IMR-90 (cell line): ENCODE data around the gene KIF18B. TPM values are rescaled to one million over a fixed set of nuclear protein-coding genes. Genes with fewer than 3 reads are reported as not detected.

Experiments
- ATAC-seq: fragments of 200-7000 bp; cut with Tn5 transposase; 2 replicates; pipeline ENCODE4 v1.9.1; 2020; ENCODE audit warnings: low read depth, mild to moderate bottlenecking, moderate library complexity
- BruUV-seq: library from RNA; stranded (reverse); fragments of 400-500 nt; replicated peaks from 2 replicates; lab custom pipeline; 2021; lab: Mats Ljungman, UMichigan
- CTCF ChIA-PET: fragments of 300-600 bp; formaldehyde crosslinking; extraction: SDS; loops from one replicate; lab custom pipeline; 2021; ENCODE audit warnings: antibody characterized with exemption; lab: Yijun Ruan, JAX
- POLR2A ChIA-PET: fragments of 300-600 bp; sonication (Branson Sonifier 250); formaldehyde crosslinking; loops from one replicate; lab custom pipeline; 2022; ENCODE audit warnings: antibody characterized with exemption; ENCODE audit not compliant: unreplicated experiment; lab: Charles Lee
- DNase-seq: peaks from one replicate; pipeline ENCODE4 v3.0.0; 2013
- H2AFZ ChIP-seq: replicated peaks from 2 replicates; pipeline ENCODE3; 2013; ENCODE audit warnings: low read length, mild to moderate bottlenecking; ENCODE audit not compliant: poor library complexity
- H2AK5ac ChIP-seq: 2 replicates; pipeline ENCODE4 v1.6.1; 2013; ENCODE audit warnings: low read depth, low read length, inconsistent platforms
- H2AK9ac ChIP-seq: replicated peaks from 2 replicates; pipeline ENCODE3; 2013; ENCODE audit warnings: mild to moderate bottlenecking, low read depth, low read length, moderate library complexity; ENCODE audit not compliant: poor library complexity
- H2BK120ac ChIP-seq: 2 replicates; pipeline ENCODE4 v1.6.1; 2013; ENCODE audit warnings: low read depth, low read length, inconsistent platforms
- H2BK15ac ChIP-seq: 3 replicates; pipeline ENCODE4 v1.6.1; 2013; ENCODE audit warnings: low read depth, low read length, inconsistent platforms
- H2BK20ac ChIP-seq: 2 replicates; pipeline ENCODE4 v1.6.1; 2013; ENCODE audit warnings: low read depth, mild to moderate bottlenecking, inconsistent platforms, low read length, moderate library complexity
- H2BK5ac ChIP-seq: 2 replicates; pipeline ENCODE4 v1.6.1; 2013; ENCODE audit warnings: mild to moderate bottlenecking, low read depth, low read length, inconsistent platforms; ENCODE audit not compliant: poor library complexity, severe bottlenecking
- H3K14ac ChIP-seq: replicated peaks from 2 replicates; pipeline ENCODE4 v1.6.1; 2013; ENCODE audit warnings: low read depth, low read length, inconsistent platforms
- H3K18ac ChIP-seq: 2 replicates; pipeline ENCODE4 v1.6.1; 2013; ENCODE audit warnings: low read depth, low read length, control low read depth
- H3K23ac ChIP-seq: 2 replicates; pipeline ENCODE4 v1.6.1; 2013; ENCODE audit warnings: low read depth, low read length, inconsistent platforms
- H3K27ac ChIP-seq: 2 replicates; pipeline ENCODE4 v1.5.1; 2013; ENCODE audit warnings: mild to moderate bottlenecking, control low read depth, low read length; ENCODE audit not compliant: insufficient read depth
- H3K27me3 ChIP-seq: 2 replicates; pipeline ENCODE4 v1.6.1; 2013; ENCODE audit warnings: low read length; ENCODE audit not compliant: control insufficient read depth, insufficient read depth
- H3K36me3 ChIP-seq: 2 replicates; pipeline ENCODE4 v1.6.1; 2013; ENCODE audit warnings: low read length, mixed read lengths; ENCODE audit not compliant: control insufficient read depth, insufficient read depth
- H3K4ac ChIP-seq: 2 replicates; pipeline ENCODE4 v1.6.1; 2013; ENCODE audit warnings: low read depth, low read length, inconsistent platforms
- H3K4me1 ChIP-seq: 2 replicates; pipeline ENCODE4 v1.6.1; 2013; ENCODE audit warnings: low read length, mixed read lengths; ENCODE audit not compliant: control insufficient read depth, insufficient read depth
- H3K4me2 ChIP-seq: 2 replicates; pipeline ENCODE4 v1.6.1; 2013; ENCODE audit warnings: low read depth, mild to moderate bottlenecking, control low read depth, low read length, moderate library complexity
- H3K4me3 ChIP-seq: 2 replicates; pipeline ENCODE4 v1.5.1; 2013; ENCODE audit warnings: low read depth, mild to moderate bottlenecking, control low read depth, low read length, moderate library complexity; ENCODE audit not compliant: insufficient read depth
- H3K56ac ChIP-seq: 2 replicates; pipeline ENCODE4 v1.6.1; 2013; ENCODE audit warnings: low read length, inconsistent platforms; ENCODE audit not compliant: insufficient read depth; ENCODE audit errors: extremely low read depth
- H3K79me1 ChIP-seq, 2 experiments: 2 replicates each; pipeline ENCODE4 v1.6.1; 2013; ENCODE audit warnings: low read length in 2 of 2, inconsistent platforms in 1 of 2, low read depth in 1 of 2
- H3K9ac ChIP-seq: 2 replicates; pipeline ENCODE4 v1.6.1; 2013; ENCODE audit warnings: low read depth, low read length, control low read depth
- H3K9me1 ChIP-seq: 2 replicates; pipeline ENCODE4 v1.6.1; 2013; ENCODE audit warnings: low read length, inconsistent platforms; ENCODE audit not compliant: insufficient read depth
- H3K9me3 ChIP-seq: 2 replicates; pipeline ENCODE4 v1.6.1; 2013; ENCODE audit warnings: low read length; ENCODE audit not compliant: control insufficient read depth, insufficient read depth
- H4K20me1 ChIP-seq: 2 replicates; pipeline ENCODE4 v1.6.1; 2013; ENCODE audit warnings: low read length, inconsistent platforms; ENCODE audit not compliant: insufficient read depth
- H4K5ac ChIP-seq: 2 replicates; pipeline ENCODE4 v1.6.1; 2013; ENCODE audit warnings: mild to moderate bottlenecking, low read depth, low read length, control low read depth
- H4K8ac ChIP-seq, 2 experiments: 2 replicates each; pipeline ENCODE4 v1.6.1; 2013; ENCODE audit warnings: low read depth in 2 of 2, low read length in 2 of 2, control low read depth in 1 of 2, inconsistent platforms in 1 of 2
- H4K91ac ChIP-seq: 2 replicates; pipeline ENCODE4 v1.6.1; 2013; ENCODE audit warnings: low read depth, low read length, inconsistent platforms; ENCODE audit not compliant: insufficient read depth
- BHLHE40 ChIP-seq: fragments of 150-350 bp; IDR thresholded peaks from 2 replicates; pipeline ENCODE4 v1.6.1; 2016; ENCODE audit warnings: mild to moderate bottlenecking, low read depth, low read length
- CEBPB ChIP-seq: IDR thresholded peaks from 2 replicates; pipeline ENCODE4 v1.6.1; 2012; ENCODE audit warnings: low read depth, low read length, improper control_type of control experiment
- CHD1 ChIP-seq: IDR thresholded peaks from 2 replicates; pipeline ENCODE4 v1.6.1; 2012; ENCODE audit warnings: low read depth, low read length, improper control_type of control experiment
- CTCF ChIP-seq: conservative IDR thresholded peaks from 2 replicates; pipeline ENCODE4 v1.5.1; 2012; ENCODE audit warnings: mild to moderate bottlenecking, low read depth, low read length, improper control_type of control experiment
- ELK1 ChIP-seq: fragments of 150-350 bp; IDR thresholded peaks from 2 replicates; pipeline ENCODE4 v1.6.1; 2016; ENCODE audit warnings: low read depth, mild to moderate bottlenecking, low read length, moderate library complexity, borderline replicate concordance
- FOS ChIP-seq: fragments of 150-350 bp; IDR thresholded peaks from 2 replicates; pipeline ENCODE4 v1.6.1; 2016; ENCODE audit warnings: low read depth, low read length
- MAFK ChIP-seq: IDR thresholded peaks from 2 replicates; pipeline ENCODE4 v1.6.1; 2012; ENCODE audit warnings: low read depth, low read length, improper control_type of control experiment
- MXI1 ChIP-seq: IDR thresholded peaks from 2 replicates; pipeline ENCODE4 v1.6.1; 2012; ENCODE audit warnings: low read depth, mild to moderate bottlenecking, low read length, moderate library complexity, borderline replicate concordance
- NFE2L2 ChIP-seq: fragments of 150-350 bp; IDR thresholded peaks from 2 replicates; pipeline ENCODE4 v1.6.1; 2016; ENCODE audit warnings: low read depth, mild to moderate bottlenecking, low read length
- POLR2A ChIP-seq: IDR thresholded peaks from 2 replicates; pipeline ENCODE4 v1.6.1; 2012; ENCODE audit warnings: mild to moderate bottlenecking, low read depth, low read length
- RAD21 ChIP-seq: IDR thresholded peaks from 2 replicates; pipeline ENCODE4 v1.6.1; 2012; ENCODE audit warnings: low read length, improper control_type of control experiment
- RCOR1 ChIP-seq: IDR thresholded peaks from 2 replicates; pipeline ENCODE4 v1.6.1; 2012; ENCODE audit warnings: mild to moderate bottlenecking, low read length, improper control_type of control experiment; ENCODE audit not compliant: insufficient replicate concordance
- RFX5 ChIP-seq: IDR thresholded peaks from 2 replicates; pipeline ENCODE4 v1.8.0; 2012; ENCODE audit warnings: low read depth, mild to moderate bottlenecking, low read length, moderate library complexity
- SMC3 ChIP-seq: fragments of 150-350 bp; IDR thresholded peaks from 2 replicates; pipeline ENCODE4 v1.6.1; 2016; ENCODE audit warnings: low read depth, mild to moderate bottlenecking, antibody characterized with exemption, low read length, moderate library complexity
- USF2 ChIP-seq: fragments of 150-350 bp; IDR thresholded peaks from 2 replicates; pipeline ENCODE4 v1.6.1; 2017; ENCODE audit warnings: mild to moderate bottlenecking, antibody characterized with exemption, low read length, low read depth
- WGBS, 2 experiments: methylation state at CpG; one replicate each; pipeline versions ENCODE4 v1.1.5 to v1.1.7; 2013; ENCODE audit warnings: missing lambda C conversion rate in 2 of 2; ENCODE audit not compliant: insufficient read length in 1 of 2; ENCODE audit errors: extremely low coverage in 2 of 2; 5-methylcytosine and 5-hydroxymethylcytosine counted together
- dilution Hi-C: fragments of 300-500 bp; cut with HindIII; formaldehyde crosslinking; loops from one replicate; pipeline ENCODE4 v1.14.3; 2018; ENCODE audit warnings: low sequenced_read_pairs; ENCODE audit not compliant: unreplicated experiment
- in situ Hi-C: fragments of 300-500 bp; cut with MboI; formaldehyde crosslinking; loops from 3 replicates; pipeline ENCODE4 v1.14.3; 2019; ENCODE audit warnings: low sequenced_read_pairs, inconsistent platforms, mixed read lengths
- intact Hi-C: fragments of 100-400 bp; cut with micrococcal nuclease; formaldehyde crosslinking; loops from 2 replicates; pipeline ENCODE4 v1.10.0; 2022
- polyA plus RNA-seq, 3 experiments: library from polyadenylated mRNA; depleted of rRNA; stranded (reverse); fragments of >200 nt; gene quantifications; 2 replicates each; pipeline ENCODE4 v1.2.3, GENCODE V29; 2012; ENCODE audit warnings: low replicate concordance in 1 of 3
- total RNA-seq: library from RNA; depleted of rRNA; stranded (reverse); fragments of >200 nt; gene quantifications from 2 replicates; pipeline ENCODE4 v1.2.3, GENCODE V29; 2012

The KIF18B gene
- total and polyA plus RNA-seq, 2 of the 4 experiments (the other 2 are of a cell fraction): 1.3 to 16.0 TPM

- no peak overlapping the region for H4K8ac ChIP-seq
- H3K4me1 ChIP-seq: peaks cover 4% of the 10 kb centered on the region; the same call in 1 of the 2 replicates
- ChIA-PET POLR2A (interaction anchor here (0.6 kb wide), 1 partner anchor 185 kb away, joined by 6 read pairs; no protein-coding TSS in a partner anchor), CTCF (no interaction called here)
- dilution Hi-C loops (no loop called here), intact Hi-C loops (no loop called here), in situ Hi-C loops (no loop called here)
- H3K9me1 ChIP-seq: no peaks in the 10 kb centered on the region
- no peak overlapping the region for H2BK20ac ChIP-seq
- no peak overlapping the region; the same call in 1 of the 2 replicates for H2AK5ac ChIP-seq
- WGBS, 2 experiments: no CpG with 5 or more reads among the region's 21 CpGs
- H3K79me1 ChIP-seq: no peaks in the 10 kb centered on the region
- no peak overlapping the region; the same call in 1 of the 2 replicates for H3K4me3 ChIP-seq
- DNase-seq (no peak), ATAC-seq (no peak)
- H4K91ac ChIP-seq: no peak overlapping the region
- no peak overlapping the region for H2BK120ac ChIP-seq
- H3K9ac ChIP-seq: no peak overlapping the region
- no peak overlapping the region for H2AK9ac ChIP-seq
- H2BK5ac ChIP-seq: no peak overlapping the region
- no peak overlapping the region; the same call in 1 of the 2 replicates for H3K4me2 ChIP-seq
- no peaks in the 10 kb centered on the region for H3K36me3 ChIP-seq
- H2BK15ac ChIP-seq: no peak overlapping the region
- no peak overlapping the region for H3K4ac ChIP-seq
- H3K27ac ChIP-seq: no peak overlapping the region
- no TSS peak for BruUV-seq
- H3K23ac ChIP-seq: 0 out of 2 replicates have a peak overlapping the region, but pooled peaks have one; percentile 11
- no peak overlapping the region for H4K5ac ChIP-seq
- H2AFZ ChIP-seq: no peak overlapping the region
- peaks cover 50% of the 10 kb centered on the region for H3K27me3 ChIP-seq
- H3K56ac ChIP-seq: no peak overlapping the region
- no peak overlapping the region for H3K14ac ChIP-seq
- no peaks in the 10 kb centered on the region for H3K9me3 ChIP-seq
- no peaks in the 10 kb centered on the region; the same call in 1 of the 2 replicates for H4K20me1 ChIP-seq
- H3K18ac ChIP-seq: no peak overlapping the region
- TF ChIP-seq NFE2L2 (no peak), USF2 (no peak), RFX5 (no peak), ELK1 (no peak), CTCF (no peak), BHLHE40 (no peak), CEBPB (no peak), MXI1 (no peak), POLR2A (no peak), SMC3 (no peak), FOS (no peak), RCOR1 (no peak), RAD21 (no peak), MAFK (no peak), CHD1 (no peak)
These were observed 18.9 kb upstream of the KIF18B start for GRCh38 chr17:44966348-44967025.
